GM20431 (cell line): Measurements from ENCODE around the gene ATP5ME.
"Not testable (repeated sequence)": the region's sequence is repeated elsewhere in the genome, so short reads cannot be mapped to it uniquely, and the experiment has no call there.

Experiments used
- in situ Hi-C: fragments of 300-500 bp; cut with MseI, MboI; formaldehyde crosslinking; loops from one replicate; pipeline ENCODE4 v1.15.0; 2020; ENCODE audit warnings: low sequenced_read_pairs; ENCODE audit not compliant: unreplicated experiment

The ATP5ME gene, protein sequence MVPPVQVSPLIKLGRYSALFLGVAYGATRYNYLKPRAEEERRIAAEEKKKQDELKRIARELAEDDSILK

DNA sequence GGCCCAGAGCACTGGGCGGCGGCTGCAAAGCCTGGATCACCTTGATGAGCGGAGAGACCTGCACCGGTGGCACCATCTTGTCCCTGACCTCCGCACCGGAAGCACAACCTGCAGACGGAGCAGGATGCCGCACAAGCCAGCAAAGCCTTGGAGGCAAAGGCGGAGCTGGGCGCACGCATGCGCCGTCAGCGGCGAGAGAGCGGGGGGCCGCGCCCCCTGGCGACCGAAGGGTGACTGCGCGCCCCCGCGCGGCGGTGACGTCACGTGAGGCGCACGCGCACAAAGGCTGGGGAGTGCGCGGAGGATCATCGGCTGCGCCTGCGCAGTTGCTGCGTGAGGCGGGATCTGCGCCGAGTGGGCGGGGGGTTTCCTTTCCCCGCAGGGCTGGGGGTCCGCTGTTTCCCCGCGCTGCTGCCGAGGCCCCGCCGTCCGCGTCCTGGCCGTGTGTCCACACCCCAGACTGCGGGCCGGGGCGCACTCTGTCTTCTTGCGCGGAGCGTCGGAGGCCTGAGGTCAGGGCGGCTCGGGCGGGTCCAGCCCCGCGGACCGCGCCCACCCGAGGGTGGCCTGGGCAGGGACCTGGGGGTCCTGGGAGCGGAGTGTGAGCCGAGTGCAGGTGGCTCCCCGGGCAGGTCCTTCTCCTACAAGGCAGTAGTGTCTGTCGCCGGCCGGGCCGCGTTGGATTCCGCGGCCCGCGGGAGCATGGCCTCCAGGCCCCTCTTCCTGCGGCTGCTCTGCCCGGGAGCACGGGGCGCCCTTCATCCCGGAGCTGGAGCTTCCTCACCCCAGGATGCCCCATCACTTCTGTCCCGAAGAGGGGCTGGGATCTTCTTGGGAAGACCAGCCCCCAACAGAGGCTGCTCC is at the start of gene ATP5ME, which contains the start of gene MYL5:
ATP5ME (minus strand) TSS at position 105 of the 864 bp plus-strand sequence; CDS start at position 76, 29 bp downstream.
MYL5 (plus strand) TSS at position 371 of the 864 bp plus-strand sequence. CDS start 3,485 bp downstream, outside the sequence.
- in situ Hi-C loops: no loop called here

DNA sequence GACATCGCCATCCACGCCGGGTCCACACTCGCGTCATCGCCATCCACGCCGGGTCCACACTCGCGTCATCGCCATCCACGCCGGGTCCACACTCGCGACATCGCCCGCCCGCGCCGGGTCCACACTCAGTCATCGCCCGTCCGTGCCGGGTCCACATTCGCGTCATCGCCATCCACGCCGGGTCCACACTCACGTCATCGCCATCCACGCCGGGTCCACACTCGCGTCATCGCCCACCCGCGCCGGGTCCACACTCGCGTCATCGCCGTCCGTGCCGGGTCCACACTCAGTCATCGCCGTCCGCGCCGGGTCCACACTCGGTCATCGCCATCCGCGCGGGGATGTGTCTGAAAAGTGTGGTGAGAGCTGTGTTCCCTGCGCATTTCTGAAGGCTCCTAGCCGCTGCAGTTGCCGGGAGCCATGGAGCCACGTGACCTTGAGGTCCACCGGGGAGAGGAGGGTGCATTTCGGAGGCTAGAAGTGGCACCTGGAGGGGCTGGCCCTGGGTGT is 48.8 kb upstream of the ATP5ME start:
- in situ Hi-C loops: no loop called here

DNA sequence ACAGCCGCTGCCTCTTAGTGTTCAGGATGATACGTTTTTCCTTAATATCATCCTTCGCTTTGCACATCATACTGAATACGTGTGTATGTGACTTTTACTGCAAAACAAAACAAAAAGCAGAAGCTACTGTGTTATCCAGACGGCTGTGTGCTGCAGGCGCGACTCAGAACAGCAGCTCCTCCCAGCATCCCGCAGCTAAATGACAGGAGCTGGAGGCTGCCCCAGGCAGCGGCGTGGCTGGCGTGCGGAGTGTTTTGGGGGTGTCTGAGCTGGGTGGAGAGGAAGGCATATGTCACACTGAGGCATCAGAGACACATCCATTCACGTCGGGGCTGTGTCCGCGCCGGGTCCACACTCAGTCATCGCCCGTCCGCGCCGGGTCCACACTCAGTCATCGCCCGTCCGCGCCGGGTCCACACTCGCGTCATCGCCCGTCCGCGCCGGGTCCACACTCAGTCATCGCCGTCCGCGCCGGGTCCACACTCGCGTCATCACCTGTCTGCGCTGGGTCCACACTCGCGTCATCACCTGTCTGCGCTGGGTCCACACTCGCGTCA is 48.2 kb upstream of the ATP5ME start:
- in situ Hi-C loops: no loop called here

DNA sequence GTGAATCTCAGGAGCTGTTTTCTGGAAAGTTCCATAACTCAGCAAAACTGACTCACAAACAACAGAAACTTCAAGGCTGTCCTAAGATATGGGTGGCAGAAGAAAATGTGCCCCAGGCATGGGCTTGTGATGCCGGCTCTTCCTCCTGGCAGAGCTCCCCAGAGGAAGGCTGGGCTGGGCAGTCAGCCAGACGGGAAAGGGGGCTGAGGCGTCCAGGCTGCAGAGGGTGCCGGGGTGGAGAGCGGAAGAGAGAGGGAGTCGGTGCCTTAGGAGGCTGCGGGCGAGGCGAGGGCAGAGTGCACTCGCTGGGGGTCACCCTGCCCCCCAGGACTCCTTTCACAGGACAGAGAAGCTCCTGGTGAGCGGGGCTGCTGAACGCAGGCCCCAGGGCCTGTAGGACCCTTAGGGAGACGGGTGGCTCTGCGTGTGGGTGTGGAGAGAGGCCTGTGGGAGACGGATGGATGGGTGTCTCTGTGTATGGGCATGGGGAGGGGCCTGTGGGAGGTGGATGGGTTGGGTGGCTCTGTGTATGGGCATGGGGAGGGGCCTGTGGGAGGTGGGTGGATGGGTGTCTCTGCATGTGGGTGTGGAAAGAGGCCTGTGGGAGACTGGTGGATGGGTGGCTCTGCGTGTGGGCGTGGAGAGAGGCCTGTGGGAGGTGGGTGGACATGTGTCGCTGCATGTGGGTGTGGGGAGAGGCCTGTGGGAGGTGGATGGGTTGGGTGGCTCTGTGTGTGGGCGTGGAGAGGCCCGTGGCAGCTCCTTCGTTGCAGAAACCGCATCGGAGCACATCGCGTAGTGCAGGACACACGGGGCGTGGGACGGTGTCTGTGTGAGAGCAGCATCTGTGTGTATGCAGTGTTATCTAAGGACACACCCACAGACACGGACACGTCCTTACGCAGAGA is 47.4 kb upstream of the ATP5ME start:
- in situ Hi-C loops: no loop called here

DNA sequence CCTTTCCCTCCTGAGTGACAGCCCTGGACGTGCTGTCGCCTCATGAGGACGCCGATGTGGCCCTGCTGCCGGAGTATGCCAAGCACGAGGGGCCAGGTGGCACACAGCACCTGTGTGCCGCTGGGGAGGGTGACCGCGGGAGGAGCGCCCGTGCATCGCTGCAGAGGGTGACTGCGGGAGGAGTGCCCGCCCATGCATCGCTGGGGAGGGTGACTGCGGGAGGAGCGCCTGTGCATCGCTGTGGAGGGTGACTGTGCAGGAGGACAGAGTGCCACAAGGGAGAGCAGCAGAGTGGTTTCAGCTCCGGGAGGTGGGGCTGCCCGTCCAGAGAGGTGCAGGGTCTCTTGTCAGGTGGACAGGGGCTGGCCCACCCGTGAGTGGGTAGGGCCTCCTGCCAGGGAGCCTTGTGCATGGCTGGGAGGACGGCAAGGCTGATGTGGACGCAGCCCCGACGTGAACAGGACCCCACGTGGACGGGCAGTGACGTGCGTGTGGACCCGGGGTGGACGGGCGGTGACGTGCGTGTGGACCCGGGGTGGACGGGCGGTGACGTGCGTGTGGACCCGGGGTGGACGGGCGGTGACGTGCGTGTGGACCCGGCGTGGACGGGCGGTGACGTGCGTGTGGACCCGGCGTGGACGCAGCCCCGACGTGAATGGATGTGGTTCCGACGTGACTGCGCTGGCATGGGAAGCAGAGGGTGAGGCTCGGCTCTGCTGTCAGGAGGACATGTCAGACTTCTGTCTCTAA is 46.2 kb upstream of the ATP5ME start:
- in situ Hi-C loops: no loop called here

DNA sequence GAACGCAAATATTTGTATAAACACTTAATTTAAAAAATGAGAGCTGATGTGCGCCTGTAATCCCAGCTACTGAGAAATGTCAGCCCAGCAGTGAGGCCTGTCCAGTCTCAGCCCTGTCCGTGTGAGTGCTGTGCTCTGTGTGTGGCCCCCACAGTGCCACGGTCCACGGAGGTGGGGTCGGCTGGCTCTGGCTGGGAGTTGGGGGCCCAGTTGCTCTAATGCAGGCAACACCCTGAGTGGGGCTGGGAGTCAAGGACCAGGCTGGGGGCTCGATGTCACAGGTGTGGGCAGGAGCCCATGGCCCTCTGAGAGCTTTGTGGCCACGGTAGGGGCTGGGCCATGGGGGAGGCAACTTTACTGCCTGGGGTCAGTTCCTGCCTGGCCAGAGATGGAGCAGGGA is 44.4 kb upstream of the ATP5ME start:
- in situ Hi-C loops: no loop called here

DNA sequence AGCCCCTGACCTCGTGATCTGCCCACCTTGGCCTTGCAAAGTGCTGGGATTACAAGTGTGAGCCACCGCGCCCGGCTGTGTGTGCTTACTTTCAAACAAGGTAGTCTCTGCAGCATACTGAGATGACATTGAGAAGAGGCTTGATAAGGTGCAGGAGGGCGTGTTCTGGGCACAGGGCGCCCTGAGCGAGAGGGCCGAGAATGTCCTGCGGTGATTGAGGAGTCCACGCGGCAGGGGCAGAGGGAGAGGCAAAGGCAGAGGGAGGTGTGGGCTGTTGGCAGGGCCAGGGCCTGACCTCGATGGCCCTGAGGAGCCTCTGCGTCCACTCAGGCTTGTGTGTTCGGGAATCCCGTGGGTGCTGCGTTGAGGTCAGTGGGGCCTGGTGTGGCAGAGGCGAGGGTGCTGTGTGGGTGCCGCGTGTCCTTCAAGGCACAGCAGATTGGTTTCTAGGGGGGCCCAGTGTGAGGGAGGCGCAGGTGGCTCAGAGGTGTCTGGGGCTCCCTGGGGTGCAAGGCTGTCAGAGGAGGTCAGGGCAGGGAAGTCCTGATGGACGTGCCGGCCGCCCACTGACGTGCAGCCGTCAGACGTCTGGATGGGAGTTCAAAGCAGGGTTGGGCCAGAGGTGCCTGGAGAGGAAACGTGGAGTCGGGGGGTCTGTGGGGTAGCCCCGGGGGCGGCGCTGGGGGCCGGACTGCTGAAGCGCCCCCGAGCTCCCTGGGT is 43.7 kb upstream of the ATP5ME start:
- in situ Hi-C loops: no loop called here

DNA sequence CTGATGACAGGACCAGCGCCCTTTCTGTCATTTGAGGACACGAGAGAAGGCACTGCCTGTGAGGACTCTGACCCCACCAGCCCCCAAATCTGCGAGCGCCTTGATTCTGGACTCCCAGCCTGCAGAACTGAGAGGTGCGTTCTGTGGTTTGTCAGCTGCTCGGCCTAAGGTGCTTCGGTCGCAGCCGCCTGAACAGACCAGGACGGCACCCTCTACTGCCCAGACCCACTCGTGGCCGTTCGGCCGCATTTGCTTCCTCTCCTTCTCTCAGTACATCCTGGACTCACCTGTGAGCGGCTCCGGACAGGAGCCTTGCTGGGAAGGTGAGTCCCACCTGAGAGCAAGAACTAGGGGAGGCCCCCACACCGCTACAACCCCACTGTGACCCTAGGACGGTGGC is 40.0 kb upstream of the ATP5ME start:
- in situ Hi-C loops: no loop called here

DNA sequence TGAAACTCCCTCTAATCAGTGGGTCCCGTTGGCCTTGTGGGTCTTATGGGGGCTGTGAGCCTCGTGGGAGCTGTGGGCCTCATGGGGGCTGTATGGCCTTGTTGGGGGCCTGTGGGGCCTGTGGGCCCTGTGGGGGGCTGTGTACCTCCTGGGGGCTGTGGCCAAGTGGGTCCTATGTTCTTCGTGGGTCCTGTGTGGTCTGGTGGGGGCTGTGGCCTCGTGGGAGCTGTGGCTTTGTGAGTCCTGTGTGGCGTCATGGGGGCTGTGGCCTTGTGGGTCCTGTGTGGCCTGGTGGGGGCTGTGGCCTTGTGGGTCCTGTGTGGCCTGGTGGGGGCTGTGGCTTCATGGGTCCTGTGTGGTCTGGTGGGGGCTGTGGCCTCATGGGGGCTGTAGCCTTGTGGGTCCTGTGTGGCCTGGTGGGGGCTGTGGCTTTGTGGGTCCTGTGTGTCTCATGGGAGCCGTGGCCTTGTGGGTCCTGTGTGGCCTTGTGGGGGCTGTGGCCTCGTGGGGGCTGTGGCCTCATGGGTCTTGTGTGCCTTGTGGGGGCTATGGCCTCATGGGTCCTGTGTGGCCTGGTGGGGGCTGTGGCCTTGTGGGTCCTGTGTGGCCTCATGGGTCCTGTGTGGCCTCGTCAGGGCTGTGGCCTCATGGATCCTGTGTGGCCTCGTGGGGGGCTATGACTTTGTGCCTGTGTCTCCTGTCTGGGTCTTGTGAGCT is 39.0 kb upstream of the ATP5ME start:
- in situ Hi-C loops: no loop called here

DNA sequence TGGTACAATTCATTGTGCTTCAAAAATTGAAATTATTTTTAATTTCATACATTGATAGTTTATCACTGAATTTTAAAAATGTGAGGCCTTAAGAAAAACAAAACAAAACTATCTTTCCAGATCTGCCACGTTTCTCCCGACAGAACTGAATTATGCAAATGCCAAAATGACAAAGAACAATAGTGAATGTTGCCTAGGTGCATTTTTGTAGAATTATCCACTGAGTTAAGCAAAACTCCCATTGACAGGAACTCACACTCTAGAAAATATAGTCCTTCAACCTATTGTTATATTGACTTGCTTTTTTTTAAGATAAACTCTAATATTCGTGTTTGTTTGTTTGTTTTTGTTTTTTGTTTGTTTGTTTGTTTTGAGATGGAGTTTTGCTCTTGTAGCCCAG is 38.0 kb upstream of the ATP5ME start:
- in situ Hi-C loops: no loop called here

DNA sequence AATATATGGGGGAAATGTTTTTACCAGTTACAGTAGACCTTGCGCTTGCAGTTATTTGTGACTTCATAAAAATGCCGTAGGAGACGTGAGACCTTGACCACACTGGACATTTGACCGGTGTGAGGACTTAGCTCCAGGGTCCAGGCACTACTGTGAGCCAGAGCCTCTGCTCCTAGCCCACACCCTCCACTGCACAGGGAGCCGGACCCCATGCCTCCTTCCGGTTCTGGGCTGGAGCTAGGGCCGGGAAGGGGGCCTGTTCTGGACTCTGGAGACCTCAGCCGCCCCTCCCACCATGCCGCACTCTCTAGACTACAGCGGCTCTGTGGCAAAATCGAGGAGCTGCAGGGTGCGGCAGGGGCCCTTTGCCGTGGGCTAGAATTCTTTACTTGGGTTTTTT is 36.8 kb upstream of the ATP5ME start:
- in situ Hi-C loops: no loop called here

DNA sequence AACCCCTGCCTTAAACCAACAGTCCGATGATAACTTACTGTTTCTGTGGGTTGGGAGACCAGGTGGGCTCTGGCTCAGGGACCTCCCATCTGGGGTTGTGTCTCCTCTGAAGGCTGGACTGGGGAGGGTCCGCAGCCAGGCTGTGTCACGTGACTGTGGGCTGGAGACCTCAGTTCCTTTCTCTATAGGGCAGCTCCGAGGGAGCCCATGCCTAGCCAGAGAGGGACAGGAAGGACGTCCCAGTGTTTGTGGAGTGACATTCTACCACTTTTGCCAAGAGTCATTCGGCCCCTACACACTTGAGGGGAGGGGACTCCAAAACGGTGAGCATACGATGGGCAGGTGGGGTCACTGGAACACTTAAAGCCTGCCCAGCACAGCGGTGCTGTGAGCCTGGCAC is 36.0 kb upstream of the ATP5ME start:
- in situ Hi-C loops: no loop called here

DNA sequence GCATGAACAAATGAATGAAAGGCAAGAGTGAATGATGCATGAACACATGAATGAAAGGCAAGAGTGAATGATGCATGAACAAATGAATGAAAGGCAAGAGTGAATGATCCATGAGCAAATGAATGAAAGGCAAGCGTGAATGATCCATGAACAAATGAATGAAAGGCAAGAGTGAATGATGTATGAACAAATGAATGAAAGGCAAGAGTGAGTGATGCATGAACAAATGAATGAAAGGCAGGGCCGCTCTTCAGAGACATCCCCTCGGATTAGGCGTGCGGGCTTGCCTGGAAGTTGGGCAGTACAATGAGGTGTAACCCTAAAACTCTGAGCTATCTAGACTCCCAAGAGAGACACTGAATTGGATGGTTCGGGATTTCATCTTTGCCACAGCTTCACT is 35.3 kb upstream of the ATP5ME start:
- in situ Hi-C loops: no loop called here

DNA sequence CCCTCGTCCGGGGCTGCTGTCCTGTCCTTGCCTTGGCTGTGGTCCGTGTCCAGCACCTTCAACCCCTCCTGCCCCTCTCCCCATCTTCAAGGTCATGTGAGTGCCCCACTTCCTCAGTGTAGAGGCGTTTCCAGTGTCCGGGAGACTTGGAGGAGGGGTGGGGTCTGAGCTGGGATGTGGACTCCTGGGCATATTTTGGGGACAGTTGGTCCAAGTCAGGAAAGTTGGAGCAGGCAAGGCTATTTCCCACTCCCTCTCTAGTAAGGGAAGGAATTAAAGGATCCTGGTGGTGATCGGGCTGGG is 34.5 kb upstream of the ATP5ME start:
- in situ Hi-C loops: no loop called here

DNA sequence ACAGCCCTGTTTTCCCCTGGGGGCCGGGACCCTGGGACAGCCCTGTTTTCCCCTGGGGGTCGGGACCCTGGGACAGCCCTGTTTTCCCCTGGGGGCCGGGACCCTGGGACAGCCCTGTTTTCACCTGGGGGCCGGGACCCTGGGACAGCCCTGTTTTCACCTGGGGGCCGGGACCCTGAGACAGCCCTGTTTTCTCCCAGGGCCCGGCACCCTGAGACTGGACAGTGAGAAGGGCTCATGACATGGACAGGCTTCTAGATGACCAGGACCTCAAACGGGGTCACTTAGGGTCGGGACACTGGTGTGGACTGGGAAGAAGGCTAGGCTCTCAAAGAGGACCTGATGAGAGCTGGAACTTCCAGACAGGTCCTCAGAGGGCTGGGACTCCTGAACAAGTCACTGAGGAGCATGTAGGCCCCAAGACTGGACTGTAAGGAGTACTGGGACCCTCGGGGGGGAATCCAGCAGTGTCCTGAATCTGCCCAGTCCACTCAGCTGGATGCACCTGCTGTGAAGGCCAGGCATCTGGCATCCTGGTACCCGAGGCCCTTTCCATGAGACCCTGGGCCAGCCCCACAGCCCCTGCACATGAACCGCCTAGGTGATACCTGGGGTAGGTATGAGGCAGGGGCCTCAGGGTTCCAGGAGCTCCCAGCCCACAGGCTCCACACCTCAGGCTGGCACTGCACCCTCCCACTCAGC is 34.0 kb upstream of the ATP5ME start:
- in situ Hi-C loops: no loop called here

DNA sequence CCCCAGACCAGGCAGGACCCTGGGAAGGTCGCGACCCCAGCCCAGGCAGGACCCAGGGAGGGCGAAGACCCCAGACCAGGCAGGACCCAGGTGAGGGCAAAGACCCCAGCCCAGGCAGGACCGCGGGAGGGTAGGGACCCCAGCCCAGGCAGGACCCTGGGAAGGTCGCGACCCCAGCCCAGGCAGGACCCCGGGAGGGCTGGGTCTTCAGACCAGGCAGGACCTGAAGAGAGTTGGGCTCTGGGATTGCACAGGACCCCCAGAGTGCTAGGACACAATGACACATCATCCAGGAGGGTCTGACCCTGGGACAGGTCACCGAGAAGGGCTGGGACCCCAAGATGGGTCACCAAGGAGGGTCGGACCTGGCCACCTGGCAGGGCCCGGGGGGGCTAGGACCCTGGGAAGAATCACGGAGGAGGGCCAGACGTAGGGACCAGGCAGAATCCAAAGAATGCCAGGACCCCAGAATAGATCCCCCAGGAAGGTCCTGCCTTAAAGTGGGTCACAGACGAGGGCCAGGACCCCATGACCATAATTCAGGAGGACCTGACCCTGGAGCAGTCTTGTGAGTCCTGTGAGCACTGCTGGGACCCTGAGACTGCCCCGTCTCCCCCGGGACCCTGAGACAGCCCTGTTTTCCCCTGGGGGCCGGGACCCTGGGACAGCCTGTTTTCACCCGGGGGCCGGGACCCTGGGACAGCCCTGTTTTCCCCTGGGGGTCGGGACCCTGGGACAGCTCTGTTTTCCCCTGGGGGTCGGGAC is 32.9 kb upstream of the ATP5ME start:
- in situ Hi-C loops: no loop called here

DNA sequence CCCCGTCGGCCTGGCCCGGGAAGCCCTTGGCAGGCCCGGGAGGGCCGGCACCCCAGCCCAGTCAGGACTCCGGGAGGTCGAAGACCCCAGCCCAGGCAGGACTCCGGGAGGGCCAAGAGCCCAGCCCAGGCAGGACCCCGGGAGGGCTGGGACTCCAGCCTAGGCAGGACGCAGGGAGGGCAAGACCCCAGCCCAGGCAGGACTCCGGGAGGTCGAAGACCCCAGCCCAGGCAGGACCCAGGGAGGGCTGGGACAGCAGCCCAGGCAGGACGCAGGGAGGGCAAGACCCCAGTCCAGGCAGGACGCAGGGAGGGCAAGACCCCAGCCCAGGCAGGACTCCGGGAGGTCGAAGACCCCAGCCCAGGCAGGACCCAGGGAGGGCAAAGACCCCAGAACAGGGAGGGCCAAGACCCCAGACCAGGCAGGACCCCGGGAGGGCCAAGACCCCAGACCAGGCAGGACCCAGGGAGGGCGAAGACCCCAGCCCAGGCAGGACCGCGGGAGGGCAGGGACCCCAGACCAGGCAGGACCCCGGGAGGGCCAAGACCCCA is 32.1 kb upstream of the ATP5ME start:
- in situ Hi-C loops: not testable (repeated sequence)
